Ovary (tissue), 9 donors: ENCODE measurements around the gene TRMT61A. TPM values are rescaled to one million over a fixed set of nuclear protein-coding genes. Genes with fewer than 3 reads are reported as not detected.

ENCODE experiments used
- DNase-seq, 5 donors: peaks; one replicate each; pipeline ENCODE4 v3.0.0-alpha.2; 2019 to 2020
- H3K27ac ChIP-seq, 2 donors: fragments of 200-600 bp; one replicate each; pipeline versions ENCODE4 v1.5.1 to v1.8.0; 2019 to 2022
- H3K27me3 ChIP-seq: fragments of 200-600 bp; one replicate; pipeline ENCODE4 v1.8.0; 2022
- H3K36me3 ChIP-seq: fragments of 200-600 bp; sonication (generic); one replicate; pipeline ENCODE4 v1.5.1; 2019
- H3K4me1 ChIP-seq: one replicate; pipeline ENCODE4 v1.8.1; 2013; ENCODE audit warnings: mild to moderate bottlenecking, moderate library complexity; ENCODE audit not compliant: insufficient read depth
- H3K4me3 ChIP-seq: fragments of 200-600 bp; sonication (generic); one replicate; pipeline ENCODE4 v1.5.1; 2017
- H3K9me3 ChIP-seq, 2 donors: fragments of 200-600 bp in 1 of 2; sonication (generic) in 1 of 2; one replicate each; pipeline versions ENCODE4 v1.5.1 to v1.8.1; 2013 to 2019; ENCODE audit warnings: mild to moderate bottlenecking in 1 of 2, moderate library complexity in 1 of 2
- CTCF ChIP-seq, 3 donors: fragments of 450-650 bp in 2 of 3; fragments of 200-600 bp in 1 of 3; IDR thresholded peaks; one replicate each; pipeline versions ENCODE4 v1.5.1 to v1.8.0; 2016 to 2022; ENCODE audit warnings: antibody characterized with exemption in 3 of 3, mild to moderate bottlenecking in 1 of 3
- EP300 ChIP-seq: sonication (generic); formaldehyde crosslinking; IDR thresholded peaks from one replicate; pipeline ENCODE4 v1.6.1; 2017; ENCODE audit warnings: antibody characterized with exemption
- POLR2A ChIP-seq: fragments of 450-650 bp; IDR thresholded peaks from one replicate; pipeline ENCODE4 v1.6.1; 2017; ENCODE audit warnings: antibody characterized with exemption, mild to moderate bottlenecking, moderate library complexity
- WGBS, 3 donors: extraction: QIAGEN DNeasy Blood & Tissue Kit in 1 of 3; methylation state at CpG; one replicate each; pipeline versions ENCODE4 v1.1.5 to v1.1.7; 2013 to 2017; 5-methylcytosine and 5-hydroxymethylcytosine counted together
- intact Hi-C, 4 donors: fragments of 100-400 bp; cut with DNase I; formaldehyde crosslinking; loops; one replicate each; pipeline versions ENCODE4 v1.11.0 to v1.15.1; 2022 to 2023
- polyA plus RNA-seq, 2 donors: library from polyadenylated mRNA; stranded (reverse); fragments of 200-250 nt in 1 of 2; fragments of 350-450 nt in 1 of 2; fragmentation: Illumina TruSeq in 1 of 2; extraction: RNeasy Lipid Tissue Mini Kit (QIAGEN cat#74804) in 1 of 2; gene quantifications; one replicate each; pipeline ENCODE4 v1.2.3, GENCODE V29; 2013 to 2014
- total RNA-seq, 7 donors: library from RNA; depleted of rRNA in 2 of 7; stranded (reverse); fragments of >200 nt in 2 of 7; fragmentation: NEBNext Ultra II Directional in 3 of 7; extraction: Animal tissue kit (Norgen Biotek cat#: 25700) in 3 of 7; gene quantifications; one replicate each; pipeline versions ENCODE4 v1.1.0 to v1.2.4, GENCODE V29; 2016 to 2023
- donor health status: DM: no; HTN: no; CAD: no; lungs with moderate emphysema.
- donor health status: DM: no; HTN: no; CAD: no.
- donor health status: Bipolar disorder and iron deficiency.
- donor health status: DM: yes; HTN: yes; CAD: no.
- donor health status: DM: no; HTN: no; CAD: no.
- donor health status: DM: yes; HTN: yes; CAD: no.

TRMT61A gene
- total and polyA plus RNA-seq, 9 donors: 0.62 to 20.9 (median 12.8) TPM

DNA sequence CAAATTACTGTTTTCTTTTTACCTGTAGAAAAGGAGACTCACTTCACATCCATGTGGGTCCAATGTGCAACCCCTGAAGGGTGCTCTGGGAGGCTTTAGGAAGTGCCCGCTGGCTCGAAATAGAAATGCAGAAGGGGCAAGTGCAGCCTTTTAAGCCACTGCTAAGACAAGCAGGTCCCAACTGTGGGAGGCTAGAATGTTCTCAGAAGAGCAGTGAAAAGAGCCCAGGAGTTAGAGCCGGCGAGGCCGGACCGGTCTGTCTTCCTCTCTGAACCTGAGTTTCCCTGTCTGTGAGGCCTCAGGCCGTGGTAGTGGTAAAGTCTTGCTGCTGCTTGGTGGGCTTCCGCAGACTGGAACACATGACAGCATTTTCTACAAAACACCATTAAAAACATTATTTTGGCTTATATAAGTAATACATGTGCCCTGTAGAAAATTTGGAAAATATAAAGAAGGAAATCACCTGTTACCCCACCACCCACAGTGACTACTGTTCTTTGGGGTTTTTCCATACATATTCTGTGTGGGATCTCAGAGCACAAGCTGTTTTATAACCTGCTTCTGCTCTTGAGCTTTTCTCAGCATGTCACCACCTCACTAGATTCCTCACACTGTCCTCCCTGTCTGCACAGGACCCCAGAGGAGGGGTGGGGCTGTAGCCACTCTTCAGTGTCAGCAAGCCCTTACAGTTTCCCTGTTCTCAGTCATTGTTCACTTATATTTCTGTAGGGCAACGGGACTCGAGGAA, 12.4 kb upstream of the TRMT61A start:
- Histone ChIP-seq H3K9me3 (no peaks in the 10 kb centered on the region), H3K4me1 (peaks cover 11% of the 10 kb centered on the region), H3K36me3 (no peaks in the 10 kb centered on the region), H3K27me3 (no peaks in the 10 kb centered on the region), H3K4me3 (no peak overlapping the region), H3K27ac (no peak overlapping the region)
- DNase-seq: peak in 2 of 5 donors; percentile 10 to 29
- TF ChIP-seq POLR2A: no peak
- TF ChIP-seq EP300: no peak
- no peak for TF ChIP-seq CTCF (IDR thresholded peaks at IDR 0.05)
- intact Hi-C loops: loop anchor here in 1 of 4 donors (5.0 kb wide), 1 partner anchor 36 kb away; no protein-coding TSS in a partner anchor
- WGBS, 3 donors: 69 to 79% (median 74%) methylated on average over 10 of the region's 10 CpGs

- Histone ChIP-seq H3K27ac (no peak overlapping the region), H3K4me3 (no peak overlapping the region), H3K27me3 (no peaks in the 10 kb centered on the region), H3K9me3 (no peaks in the 10 kb centered on the region), H3K36me3 (no peaks in the 10 kb centered on the region), H3K4me1 (peaks cover 11% of the 10 kb centered on the region)
- intact Hi-C loops: loop anchor here in 1 of 4 donors (5.0 kb wide), 1 partner anchor 35 kb away; no protein-coding TSS in a partner anchor
- DNase-seq: peak in 2 of 5 donors; percentile 35 to 39
- WGBS, 3 donors: 69 to 89% (median 80%) methylated on average over 3 to 10 of the region's 10 CpGs
- TF ChIP-seq CTCF (IDR thresholded peaks at IDR 0.05) (no peak), EP300 (no peak)
Measured at GRCh38 chr14:103517174-103517566, 11.8 kb upstream of the TRMT61A start.

DNA sequence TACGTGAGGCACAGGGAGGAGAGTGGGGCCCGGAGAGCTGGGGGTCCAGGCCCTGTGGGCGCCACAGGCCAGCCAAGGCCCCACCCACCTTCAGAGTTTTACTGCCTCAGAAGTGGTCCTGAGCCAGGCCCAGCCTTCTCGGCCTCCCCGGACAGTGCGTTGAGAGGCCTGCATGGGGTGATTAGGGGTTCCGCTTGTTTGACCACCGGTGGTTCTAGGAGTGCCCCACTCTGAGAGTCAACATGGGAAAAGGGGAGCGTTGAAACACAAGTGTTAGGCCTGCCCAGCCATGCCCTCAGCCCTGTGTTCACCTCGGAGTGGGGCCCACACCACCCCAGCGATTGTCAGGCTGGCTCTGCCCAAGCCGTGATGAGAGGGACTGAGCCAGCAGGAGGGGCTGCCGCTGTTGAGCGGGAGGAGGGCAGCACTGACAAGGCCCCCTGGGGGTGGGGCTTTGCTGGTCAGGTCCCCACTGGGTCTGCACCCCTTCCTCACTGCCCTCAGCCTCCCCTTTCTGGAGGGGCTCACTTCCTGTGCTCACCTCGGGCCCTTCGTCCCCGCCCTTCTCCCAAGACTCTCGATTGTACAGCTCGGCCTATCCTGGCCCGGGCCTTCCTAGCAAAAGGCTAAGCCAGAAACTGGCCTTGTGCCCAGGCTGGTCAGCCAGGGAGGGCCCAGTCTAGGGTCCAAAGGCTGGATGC, 11.1 kb upstream of the TRMT61A start:
- no peak overlapping the region for H3K4me3 ChIP-seq
- peaks cover 12% of the 10 kb centered on the region for H3K4me1 ChIP-seq
- H3K36me3 ChIP-seq: no peaks in the 10 kb centered on the region
- intact Hi-C loops: loop anchor here in 2 of 4 donors (1.0 to 5.0 kb wide), 2 partner anchors 28 to 34 kb away; no protein-coding TSS in a partner anchor
- no peaks in the 10 kb centered on the region for H3K9me3 ChIP-seq
- 27 to 34% (median 33%) methylated on average over 18 to 20 of the region's 20 CpGs for WGBS, 3 donors
- DNase-seq: peak in 4 of 5 donors; percentile 64 to 77 (median 72)
- TF ChIP-seq EP300: no peak
- no peak for TF ChIP-seq CTCF (IDR thresholded peaks at IDR 0.05)
- no peak for TF ChIP-seq POLR2A
- H3K27me3 ChIP-seq: no peaks in the 10 kb centered on the region
- H3K27ac ChIP-seq: peak overlapping the region; percentile 58 to 63

GRCh38 chr14:103518422-103519042, 10.5 kb upstream of the TRMT61A start:
- intact Hi-C loops: loop anchor here in 2 of 4 donors (1.0 to 5.0 kb wide), 2 partner anchors 28 to 34 kb away; no protein-coding TSS in a partner anchor
- peak overlapping the region; percentile 58 to 63 for H3K27ac ChIP-seq
- no peak overlapping the region for H3K4me3 ChIP-seq
- 35 to 47% (median 47%) methylated on average over 6 to 9 of the region's 9 CpGs for WGBS, 3 donors
- no peaks in the 10 kb centered on the region for H3K27me3 ChIP-seq
- TF ChIP-seq CTCF (IDR thresholded peaks at IDR 0.05): peak; percentile 57 to 93 (median 85)
- peak; percentile 24 for TF ChIP-seq POLR2A
- no peak for TF ChIP-seq EP300
- H3K4me1 ChIP-seq: peaks cover 10% of the 10 kb centered on the region
- H3K9me3 ChIP-seq: no peaks in the 10 kb centered on the region
- H3K36me3 ChIP-seq: no peaks in the 10 kb centered on the region
- peak; percentile 68 to 85 (median 80) for DNase-seq
